Measurements from ENCODE around the gene MAP1LC3B2. TPM values are rescaled to one million over a fixed set of nuclear protein-coding genes. Genes with fewer than 3 reads are reported as not detected.

The MAP1LC3B2 gene
- total RNA-seq, 1 experiment from 2014 or later: 1.5 TPM

DNA sequence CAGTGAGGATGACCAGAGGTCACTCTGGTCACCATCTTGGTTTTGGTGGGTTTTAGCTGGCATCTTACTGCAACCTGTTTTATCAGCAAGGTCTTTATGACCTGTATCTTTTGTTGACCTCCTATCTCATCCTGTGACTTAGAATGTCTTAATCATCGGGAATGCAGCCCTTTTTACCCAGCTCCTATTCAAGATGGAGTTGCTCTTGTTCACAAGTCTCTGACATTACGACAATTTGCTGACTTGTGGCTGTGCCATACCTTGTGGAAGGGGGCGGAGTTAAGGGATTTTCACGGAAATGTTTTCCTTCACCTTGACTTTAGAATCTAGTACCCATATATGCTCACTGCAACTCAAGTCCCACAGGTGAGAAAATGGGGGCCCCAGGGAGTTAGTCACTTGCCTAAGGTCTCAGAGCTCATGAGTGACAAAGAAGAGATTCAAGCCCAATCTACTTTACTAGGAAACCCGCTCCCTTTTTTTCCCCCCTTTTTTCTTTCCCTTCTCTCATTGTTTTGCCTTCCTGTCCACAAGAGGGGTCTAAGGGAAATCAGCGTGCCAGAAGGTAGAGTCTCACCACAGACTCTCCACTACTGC lies 2.7 kb upstream of the MAP1LC3B2 start:
- Histone ChIP-seq H2BK20ac (ENCODE audit: low read depth, low read length, poor library complexity, severe bottlenecking) (no peak overlapping the region), H3K9ac (ENCODE audit: extremely low read depth, insufficient read length, low read length) (no peak overlapping the region), H4K20me1 (ENCODE audit: control insufficient read depth, insufficient read depth, insufficient read length) (no peaks in the 10 kb centered on the region), H4K8ac (replicated peaks; ENCODE audit: insufficient read length, low read depth, low read length) (no peak overlapping the region), H4K91ac (ENCODE audit: insufficient read length, low read depth, low read length) (no peak overlapping the region), H2AFZ (ENCODE audit: low read length) (no peak overlapping the region), H3K23me2 (ENCODE audit: insufficient read length, low read depth, low read length, poor library complexity, severe bottlenecking) (no peaks in the 10 kb centered on the region), H3K23ac (ENCODE audit: insufficient read length, low read depth, low read length) (no peak overlapping the region), H3K4ac (ENCODE audit: low read depth, low read length) (no peak overlapping the region), H2AK5ac (ENCODE audit: insufficient read length, low read length) (no peak overlapping the region), H4K5ac (ENCODE audit: insufficient read length, low read depth, low read length) (no peak overlapping the region), H2BK12ac (ENCODE audit: insufficient read length, low read depth, low read length) (no peak overlapping the region), H3T11ph (ENCODE audit: low read length) (no peak overlapping the region), H3K18ac (ENCODE audit: insufficient read length, low read depth, low read length) (no peak overlapping the region), H3K79me2 (ENCODE audit: insufficient read depth, low read length) (no peaks in the 10 kb centered on the region), H2BK120ac (ENCODE audit: low read depth, low read length, poor library complexity, severe bottlenecking) (no peak overlapping the region), H2BK15ac (ENCODE audit: low read depth, low read length) (no peak overlapping the region), H3K27ac (ENCODE audit: insufficient read length, low read depth, low read length) (no peak overlapping the region), H3K4me2 (ENCODE audit: insufficient read depth, insufficient read length, low read length) (no peak overlapping the region), H3K79me1 (ENCODE audit: insufficient read depth, low read depth, low read length, poor library complexity, severe bottlenecking) (no peaks in the 10 kb centered on the region), H3K56ac (ENCODE audit: insufficient read length, low read depth, low read length) (no peak overlapping the region), H2BK5ac (ENCODE audit: insufficient read length, low read length) (no peak overlapping the region), H3K27me3 (ENCODE audit: insufficient read depth, low read length) (no peaks in the 10 kb centered on the region), H3K9me3 (ENCODE audit: control insufficient read depth, low read depth, low read length) (no peaks in the 10 kb centered on the region), H3K14ac (ENCODE audit: insufficient read depth, low read length) (no peak overlapping the region), H3K4me1 (ENCODE audit: insufficient read depth, low read length) (no peaks in the 10 kb centered on the region; the same call in 1 of the 2 replicates)
- Mint-ChIP-seq H3K36me3 (ENCODE audit: insufficient read depth in 1 of 3, low read depth in 3 of 3) (no peaks in the 10 kb centered on the region; a peak in 1 of 7 replicates), H3K4me3 (no peak overlapping the region), H3K27ac (no peak overlapping the region; a peak in 1 of 7 replicates), H3K27me3 (ENCODE audit: low read depth) (no peaks in the 10 kb centered on the region; the same call in 1 of the 2 replicates), H3K9me3 (no peaks in the 10 kb centered on the region), H3K4me1 (peaks cover 11 to 16% of the 10 kb centered on the region in 2 experiments)
- TF ChIP-seq, protein P1, sequence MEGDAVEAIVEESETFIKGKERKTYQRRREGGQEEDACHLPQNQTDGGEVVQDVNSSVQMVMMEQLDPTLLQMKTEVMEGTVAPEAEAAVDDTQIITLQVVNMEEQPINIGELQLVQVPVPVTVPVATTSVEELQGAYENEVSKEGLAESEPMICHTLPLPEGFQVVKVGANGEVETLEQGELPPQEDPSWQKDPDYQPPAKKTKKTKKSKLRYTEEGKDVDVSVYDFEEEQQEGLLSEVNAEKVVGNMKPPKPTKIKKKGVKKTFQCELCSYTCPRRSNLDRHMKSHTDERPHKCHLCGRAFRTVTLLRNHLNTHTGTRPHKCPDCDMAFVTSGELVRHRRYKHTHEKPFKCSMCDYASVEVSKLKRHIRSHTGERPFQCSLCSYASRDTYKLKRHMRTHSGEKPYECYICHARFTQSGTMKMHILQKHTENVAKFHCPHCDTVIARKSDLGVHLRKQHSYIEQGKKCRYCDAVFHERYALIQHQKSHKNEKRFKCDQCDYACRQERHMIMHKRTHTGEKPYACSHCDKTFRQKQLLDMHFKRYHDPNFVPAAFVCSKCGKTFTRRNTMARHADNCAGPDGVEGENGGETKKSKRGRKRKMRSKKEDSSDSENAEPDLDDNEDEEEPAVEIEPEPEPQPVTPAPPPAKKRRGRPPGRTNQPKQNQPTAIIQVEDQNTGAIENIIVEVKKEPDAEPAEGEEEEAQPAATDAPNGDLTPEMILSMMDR (conservative IDR thresholded peaks at IDR 0.05): no peak
- WGBS (ENCODE audit: extremely low coverage, insufficient read length, low lambda C conversion rate): no CpG with 5 or more reads among the region's 6 CpGs
- no peak for DNase-seq
